IPS-18a (cell line): ENCODE data around the gene ZSWIM4.
"Not testable (repeated sequence)": the region's sequence is repeated elsewhere in the genome, so short reads cannot be mapped to it uniquely, and the experiment has no call there.

Source experiments
- H3K27ac ChIP-seq: one replicate; pipeline ENCODE4 v1.5.1; 2013; ENCODE audit warnings: low read length
- H3K27me3 ChIP-seq: one replicate; pipeline ENCODE4 v1.6.1; 2013; ENCODE audit warnings: mild to moderate bottlenecking, low read length; ENCODE audit not compliant: control insufficient read depth, insufficient read depth
- H3K36me3 ChIP-seq: one replicate; pipeline ENCODE4 v1.6.1; 2013; ENCODE audit warnings: low read depth, low read length; ENCODE audit not compliant: control insufficient read depth
- H3K4me1 ChIP-seq: one replicate; pipeline ENCODE4 v1.6.1; 2013; ENCODE audit warnings: low read depth, low read length; ENCODE audit not compliant: control insufficient read depth
- H3K4me3 ChIP-seq: one replicate; pipeline ENCODE4 v1.5.1; 2013; ENCODE audit warnings: low read length
- H3K9ac ChIP-seq: one replicate; pipeline ENCODE4 v1.6.1; 2013; ENCODE audit warnings: mild to moderate bottlenecking, low read length, moderate library complexity
- H3K9me3 ChIP-seq: one replicate; pipeline ENCODE4 v1.6.1; 2013; ENCODE audit warnings: low read depth, low read length; ENCODE audit not compliant: control insufficient read depth

ZSWIM4 gene

DNA sequence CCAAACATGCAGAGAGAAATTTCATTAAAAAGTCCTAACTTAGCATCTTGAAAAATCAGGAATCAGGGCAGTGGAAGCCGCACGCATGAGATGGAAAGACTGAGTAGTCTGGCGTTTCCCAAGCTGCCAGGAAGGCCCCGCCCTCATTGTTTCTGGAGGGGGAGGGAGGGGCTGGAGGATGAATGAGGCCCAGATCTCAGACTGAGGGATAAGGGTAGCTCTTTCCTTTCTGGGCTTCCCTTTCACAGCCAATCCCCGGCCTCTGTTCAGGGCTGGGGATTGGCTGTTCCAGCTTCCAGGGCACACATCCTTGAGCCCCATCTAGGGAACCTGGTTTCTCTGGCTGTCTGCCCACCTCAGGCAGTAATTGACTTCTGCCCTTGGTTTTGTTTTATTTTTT is 13.7 kb upstream of the ZSWIM4 start:
- no peaks in the 10 kb centered on the region for H3K9me3 ChIP-seq
- no peak overlapping the region for H3K27ac ChIP-seq
- H3K9ac ChIP-seq, result no peak overlapping the region
- H3K4me1 ChIP-seq, result no peaks in the 10 kb centered on the region
- H3K36me3 ChIP-seq, result peaks cover 22% of the 10 kb centered on the region
- no peak overlapping the region for H3K4me3 ChIP-seq
- H3K27me3 ChIP-seq, result no peaks in the 10 kb centered on the region

DNA sequence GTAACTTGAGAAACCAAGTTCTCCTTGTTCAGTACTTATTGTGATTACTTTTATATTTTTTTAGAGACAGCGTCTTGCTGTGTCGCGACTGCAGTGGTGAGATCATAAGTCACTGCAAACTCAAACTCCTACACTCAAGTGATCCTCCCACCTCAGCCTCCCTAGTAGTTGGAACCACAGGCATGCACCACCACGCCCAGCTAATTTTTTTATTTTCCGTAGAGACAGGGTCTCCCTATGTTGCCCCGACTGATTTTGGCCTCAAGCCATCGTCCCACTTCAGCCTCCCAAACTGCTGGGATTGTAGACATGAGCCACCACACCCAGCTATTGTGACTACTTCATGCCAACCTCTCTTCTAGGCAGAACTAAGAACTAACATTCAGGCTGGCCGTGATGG is 12.7 kb upstream of the ZSWIM4 start:
- no peaks in the 10 kb centered on the region for H3K4me1 ChIP-seq

DNA sequence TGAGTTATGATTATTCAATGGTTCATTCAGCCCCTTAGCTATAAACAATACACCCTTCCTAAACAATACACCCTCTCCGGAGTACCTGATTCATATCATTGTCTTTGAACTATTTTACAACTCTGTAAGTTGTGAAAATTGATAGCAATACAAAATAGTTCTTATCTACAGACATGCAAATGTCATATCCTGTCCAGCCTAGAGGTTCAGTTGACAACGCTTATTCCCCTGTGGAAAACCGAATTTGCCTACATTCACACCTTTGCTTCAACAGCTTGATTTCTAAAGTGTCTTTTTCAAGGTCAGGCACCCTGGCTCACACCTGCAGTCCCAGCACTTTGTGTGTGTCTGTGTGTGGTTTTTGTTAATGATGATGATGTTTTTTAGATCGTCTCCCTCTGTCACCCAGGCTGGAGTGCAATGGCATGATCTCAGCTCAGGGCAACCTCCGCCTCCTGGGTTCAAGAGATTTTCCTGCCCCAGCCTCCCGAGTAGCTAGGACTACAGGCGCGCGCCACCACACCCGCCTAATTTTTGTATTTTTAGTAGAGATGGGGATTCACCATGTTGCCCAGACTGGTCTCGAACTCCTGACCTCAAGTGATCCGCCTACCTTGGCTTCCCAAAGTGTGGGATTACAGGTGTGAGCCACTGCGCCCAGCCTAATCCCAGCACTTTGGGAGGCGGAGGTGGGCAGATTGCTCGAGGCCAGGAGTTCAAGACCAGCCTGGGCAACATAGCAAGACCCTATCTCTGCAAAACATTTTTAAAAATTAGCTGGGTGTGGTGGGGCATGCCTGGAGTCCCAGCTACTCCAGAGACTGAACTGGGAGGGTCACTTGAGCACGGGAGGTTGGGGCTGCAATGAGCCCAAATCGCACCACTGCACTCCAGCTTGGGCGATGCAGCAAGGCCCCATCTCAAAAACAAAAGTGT is 11.4 kb upstream of the ZSWIM4 start:
- Histone ChIP-seq H3K4me1 (no peaks in the 10 kb centered on the region), H3K36me3 (peaks cover 4% of the 10 kb centered on the region), H3K9ac (no peak overlapping the region), H3K4me3 (no peak overlapping the region), H3K27ac (no peak overlapping the region), H3K27me3 (no peaks in the 10 kb centered on the region), H3K9me3 (no peaks in the 10 kb centered on the region)

More for the DNA sequence above, 12.7 kb upstream of the ZSWIM4 start:
- peaks cover 17% of the 10 kb centered on the region for H3K36me3 ChIP-seq
- no peaks in the 10 kb centered on the region for H3K9me3 ChIP-seq
- H3K27me3 ChIP-seq, result no peaks in the 10 kb centered on the region
- H3K27ac ChIP-seq, result no peak overlapping the region
- no peak overlapping the region for H3K4me3 ChIP-seq
- H3K9ac ChIP-seq, result no peak overlapping the region

DNA sequence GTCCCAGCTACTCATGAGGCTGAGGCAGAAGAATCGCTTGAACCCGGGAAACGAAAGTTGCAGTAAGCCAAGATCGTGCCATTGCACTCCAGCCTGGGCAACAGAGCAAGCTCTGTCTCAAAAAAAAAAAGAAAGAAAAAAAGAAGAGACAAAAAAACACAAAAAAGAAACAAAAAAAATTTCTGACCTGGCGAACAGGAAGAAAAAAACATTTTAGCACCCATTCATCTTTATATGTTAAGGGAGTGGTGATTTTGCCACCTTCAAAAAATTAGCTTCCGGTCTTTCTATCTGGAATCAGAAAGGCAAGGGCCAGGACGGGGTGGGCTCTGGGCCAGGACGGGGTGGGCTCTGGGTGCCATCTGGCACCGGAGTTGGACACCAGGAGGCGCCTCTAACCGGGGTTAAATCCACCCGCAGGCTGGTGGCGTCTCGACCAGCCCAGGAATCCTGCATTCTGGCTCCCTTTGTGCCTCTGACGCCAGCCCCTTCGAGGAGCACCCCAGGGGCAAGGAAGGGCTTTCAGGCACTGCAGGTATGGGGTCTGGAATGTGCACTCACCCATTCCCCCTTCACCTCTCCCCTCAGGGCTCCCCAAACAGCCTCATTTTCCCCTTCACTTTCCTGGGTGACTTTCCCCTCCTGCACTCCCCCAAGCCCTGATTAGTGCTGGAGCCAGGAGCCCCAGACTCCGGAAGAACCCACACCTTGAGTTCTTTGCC is 10.4 kb upstream of the ZSWIM4 start:
- Histone ChIP-seq H3K27ac (no peak overlapping the region), H3K9ac (no peak overlapping the region), H3K4me3 (no peak overlapping the region), H3K4me1 (no peaks in the 10 kb centered on the region), H3K36me3 (no peaks in the 10 kb centered on the region), H3K27me3 (no peaks in the 10 kb centered on the region), H3K9me3 (no peaks in the 10 kb centered on the region)

DNA sequence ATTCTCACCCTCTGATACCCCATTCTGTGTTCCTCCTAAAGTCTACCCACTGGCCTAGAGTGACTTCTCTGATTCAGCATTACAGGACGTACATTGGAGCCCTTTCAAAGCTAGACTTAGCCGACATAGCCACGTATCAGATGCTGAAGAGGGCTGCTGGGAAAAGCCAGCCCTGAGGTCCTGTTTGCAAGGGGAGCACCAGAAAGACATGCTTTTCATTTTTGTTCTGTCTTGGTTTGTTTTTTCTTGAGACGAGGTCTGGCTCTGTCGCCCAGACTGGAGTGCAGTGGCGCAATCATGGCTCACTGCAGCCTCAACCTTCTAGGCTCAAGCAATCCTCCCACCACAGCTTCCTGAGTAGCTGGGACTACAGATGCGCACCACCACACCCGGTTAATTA is 6.3 kb upstream of the ZSWIM4 start:
- Histone ChIP-seq H3K36me3 (no peaks in the 10 kb centered on the region), H3K4me1 (no peaks in the 10 kb centered on the region), H3K9me3 (no peaks in the 10 kb centered on the region), H3K4me3 (no peak overlapping the region), H3K27me3 (no peaks in the 10 kb centered on the region), H3K9ac (no peak overlapping the region), H3K27ac (no peak overlapping the region)

DNA sequence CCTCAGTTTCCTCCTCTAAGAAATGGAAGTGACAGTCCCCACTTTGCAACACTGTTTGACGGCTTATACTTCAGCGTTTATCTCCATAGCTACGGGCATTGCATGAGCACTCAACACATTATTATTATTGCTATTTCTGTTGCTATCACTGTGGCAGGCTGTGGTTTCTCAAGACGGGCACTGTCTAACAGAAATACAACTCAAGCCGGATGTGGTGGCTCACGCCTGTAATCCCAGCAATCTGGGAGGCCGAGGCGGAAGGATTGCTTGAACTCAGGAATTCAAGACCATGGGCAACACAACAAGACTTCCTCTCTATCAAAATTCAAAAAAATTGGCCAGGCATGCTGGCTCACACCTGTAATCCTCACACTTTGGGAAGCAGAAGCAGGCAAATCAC is 4.9 kb upstream of the ZSWIM4 start:
- Histone ChIP-seq H3K9ac (no peak overlapping the region), H3K4me1 (no peaks in the 10 kb centered on the region), H3K4me3 (no peak overlapping the region), H3K27ac (no peak overlapping the region), H3K27me3 (no peaks in the 10 kb centered on the region), H3K9me3 (no peaks in the 10 kb centered on the region), H3K36me3 (no peaks in the 10 kb centered on the region)

DNA sequence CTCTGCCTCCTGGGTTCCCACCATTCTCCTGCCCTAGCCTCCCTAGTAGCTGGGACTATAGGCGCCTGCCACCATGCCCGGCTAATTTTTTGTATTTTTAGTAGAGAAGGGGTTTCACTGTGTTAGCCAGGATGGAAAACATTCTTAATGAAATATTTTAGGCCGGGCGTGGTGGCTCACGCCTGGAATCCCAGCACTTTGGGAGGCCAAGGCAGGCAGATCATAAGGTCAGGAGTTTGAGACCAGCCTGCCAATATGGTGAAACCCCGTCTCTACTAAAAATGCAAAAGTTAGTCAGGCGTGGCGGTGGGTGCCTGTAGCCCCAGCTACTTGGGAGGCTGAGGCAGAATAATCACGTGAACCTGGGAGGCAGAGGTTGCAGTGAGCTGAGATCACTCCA is 1.9 kb upstream of the ZSWIM4 start:
- not testable (repeated sequence) for H3K9me3 ChIP-seq, H3K27me3 ChIP-seq, H3K4me1 ChIP-seq, H3K36me3 ChIP-seq, H3K4me3 ChIP-seq, H3K9ac ChIP-seq, H3K27ac ChIP-seq

DNA sequence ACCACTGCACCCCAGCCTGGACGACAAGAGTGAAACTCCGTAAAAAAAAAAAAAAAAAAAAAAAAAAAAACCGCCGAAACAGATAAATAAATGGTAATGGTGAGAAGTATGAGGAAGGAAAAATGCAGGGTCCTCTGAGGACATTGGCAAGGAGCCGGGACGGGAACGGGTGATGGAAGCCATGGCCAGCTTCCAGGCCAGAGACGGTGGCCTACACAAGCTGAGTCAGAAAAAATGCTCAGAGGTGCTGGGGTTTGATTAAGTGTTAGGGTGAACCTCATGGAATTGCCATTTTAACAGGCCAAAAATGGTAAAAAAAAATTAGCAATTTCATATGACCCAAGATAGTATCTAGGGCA is 866 bp upstream of the ZSWIM4 start:
- H3K4me3 ChIP-seq, result peak overlapping the region; percentile 41
- H3K9ac ChIP-seq, result no peak overlapping the region
- no peak overlapping the region for H3K27ac ChIP-seq
- no peaks in the 10 kb centered on the region for H3K9me3 ChIP-seq
- no peaks in the 10 kb centered on the region for H3K36me3 ChIP-seq
- H3K4me1 ChIP-seq, result no peaks in the 10 kb centered on the region
- no peaks in the 10 kb centered on the region for H3K27me3 ChIP-seq

DNA sequence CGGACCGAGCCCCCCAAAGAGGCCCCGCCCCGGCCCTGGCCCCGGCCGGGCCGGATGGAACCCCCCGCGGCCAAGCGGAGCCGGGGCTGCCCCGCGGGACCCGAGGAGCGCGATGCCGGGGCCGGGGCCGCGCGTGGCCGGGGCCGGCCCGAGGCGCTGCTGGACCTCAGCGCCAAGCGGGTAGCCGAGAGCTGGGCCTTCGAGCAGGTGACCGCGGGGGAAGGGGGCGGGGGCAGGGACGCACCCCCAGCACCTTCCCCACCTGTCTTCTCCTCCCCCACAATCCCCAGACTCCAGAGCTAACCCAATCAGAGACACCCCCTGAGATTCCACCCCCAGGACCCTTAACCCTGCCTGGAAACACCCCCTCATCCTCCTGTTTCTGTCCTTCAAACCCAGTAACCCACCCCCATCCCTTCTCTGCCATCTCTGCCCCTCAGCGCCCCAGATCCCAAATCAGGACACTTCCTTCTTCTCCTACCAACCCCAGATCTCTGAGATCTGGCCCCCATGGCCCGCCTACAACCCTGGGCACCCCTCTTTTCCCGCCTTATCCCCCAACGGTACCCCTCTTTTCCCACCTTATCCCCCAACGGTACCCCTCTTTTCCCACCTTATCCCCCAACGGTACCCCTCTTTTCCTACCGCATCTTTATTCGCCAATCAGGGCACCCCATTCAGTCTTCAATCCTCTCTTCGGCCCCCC is 505 bp downstream of the ZSWIM4 start:
- no peaks in the 10 kb centered on the region for H3K4me1 ChIP-seq
- H3K27me3 ChIP-seq, result no peaks in the 10 kb centered on the region
- H3K27ac ChIP-seq, result no peak overlapping the region
- peak overlapping the region; percentile 65 for H3K9ac ChIP-seq
- no peaks in the 10 kb centered on the region for H3K36me3 ChIP-seq
- H3K4me3 ChIP-seq, result peak overlapping the region; percentile 78
- no peaks in the 10 kb centered on the region for H3K9me3 ChIP-seq

DNA sequence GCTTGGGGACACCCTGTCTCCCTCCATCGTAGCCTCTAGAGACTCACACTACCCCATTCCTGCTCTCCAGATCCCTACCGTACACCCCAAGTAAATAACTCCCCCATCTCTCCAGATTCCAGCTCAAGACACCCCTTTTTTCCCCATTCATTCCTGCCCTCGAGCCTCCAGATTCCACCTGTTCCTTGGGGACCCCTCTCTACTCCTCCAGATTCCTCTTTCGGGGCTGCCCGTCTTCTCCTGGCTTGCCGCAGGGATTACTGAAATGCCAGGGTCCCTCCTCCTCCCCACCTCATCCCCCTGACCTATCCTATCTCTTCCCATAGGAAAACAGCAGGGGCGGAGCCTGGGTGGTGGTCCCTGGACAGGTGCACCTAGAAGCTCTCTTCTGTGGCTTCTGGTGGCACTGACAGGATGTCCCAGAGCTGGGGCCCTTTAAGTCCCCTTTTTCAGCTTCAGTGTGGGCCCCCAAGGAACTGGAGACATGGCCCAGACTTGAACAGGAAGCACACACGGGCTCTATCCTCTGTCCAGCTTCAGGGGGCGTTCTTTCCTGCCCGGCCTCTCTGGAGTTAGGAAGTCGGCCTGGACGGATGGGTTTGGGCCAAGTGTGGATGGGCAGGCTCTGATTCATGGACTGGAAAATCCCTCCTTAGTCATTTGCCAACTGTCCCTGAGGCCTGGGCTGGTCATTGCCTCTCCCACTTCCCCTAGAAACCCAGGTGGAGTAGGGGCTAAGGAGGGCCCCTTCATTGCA is 1.2 kb downstream of the ZSWIM4 start:
- peak overlapping the region; percentile 65 for H3K9ac ChIP-seq
- no peaks in the 10 kb centered on the region for H3K9me3 ChIP-seq
- no peaks in the 10 kb centered on the region for H3K27me3 ChIP-seq
- H3K4me3 ChIP-seq, result peak overlapping the region; percentile 78
- no peaks in the 10 kb centered on the region for H3K36me3 ChIP-seq
- H3K4me1 ChIP-seq, result no peaks in the 10 kb centered on the region
- H3K27ac ChIP-seq, result no peak overlapping the region

DNA sequence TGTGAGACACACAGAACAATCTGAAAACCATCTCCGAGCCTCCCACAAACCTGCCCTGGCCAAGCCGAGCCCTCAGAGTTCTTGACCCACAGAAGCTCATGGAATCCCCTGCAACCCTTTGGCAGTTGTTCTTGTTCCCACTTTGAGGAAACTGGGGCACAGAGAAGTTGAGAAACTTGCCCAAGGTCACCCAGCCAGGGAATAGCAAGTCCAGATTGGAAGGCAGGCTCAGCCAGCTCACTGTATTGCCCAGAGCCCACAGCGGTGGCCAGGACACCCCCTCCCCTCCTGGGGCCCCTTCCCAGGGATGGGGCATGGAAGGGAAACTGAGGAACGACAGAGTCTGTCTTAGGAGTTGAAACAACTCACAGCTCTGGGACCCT is 1.8 kb downstream of the ZSWIM4 start:
- no peaks in the 10 kb centered on the region for H3K9me3 ChIP-seq
- H3K27me3 ChIP-seq, result no peaks in the 10 kb centered on the region
- no peak overlapping the region for H3K9ac ChIP-seq
- H3K36me3 ChIP-seq, result no peaks in the 10 kb centered on the region
- H3K4me3 ChIP-seq, result peak overlapping the region; percentile 78
- no peaks in the 10 kb centered on the region for H3K4me1 ChIP-seq
- no peak overlapping the region for H3K27ac ChIP-seq
